Psoas muscle (tissue), 8 donors: ENCODE data around the gene SREBF2. TPM values are rescaled to one million over a fixed set of nuclear protein-coding genes. Genes with fewer than 3 reads are reported as not detected.
A peak's percentile ranks its signal among the peaks of the same experiment; 100 is the strongest.

Source experiments
- ATAC-seq, 4 donors: fragments of 200-7000 bp; cut with Tn5 transposase; one replicate each; pipeline ENCODE4 v1.9.1; 2020; ENCODE audit warnings: moderate library complexity in 3 of 4, mild to moderate bottlenecking in 2 of 4
- DNase-seq, 2 donors: peaks; one replicate each; pipeline ENCODE4 v3.0.0-alpha.2; 2020
- H3K27ac ChIP-seq: fragments of 200-600 bp; one replicate; pipeline ENCODE4 v1.8.0; 2022
- H3K27me3 ChIP-seq, 3 donors: fragments of 200-600 bp in 1 of 3; one replicate each; pipeline versions ENCODE4 v1.6.1 to v1.8.0; 2013 to 2022; ENCODE audit warnings: low read length in 2 of 3, mild to moderate bottlenecking in 2 of 3, moderate library complexity in 1 of 3; ENCODE audit not compliant: insufficient read depth in 3 of 3
- H3K36me3 ChIP-seq, 2 donors: fragments of 200-600 bp in 1 of 2; one replicate each; pipeline versions ENCODE4 v1.6.1 to v1.8.0; 2013 to 2022; ENCODE audit warnings: low read depth in 1 of 2, mild to moderate bottlenecking in 1 of 2, moderate library complexity in 1 of 2; ENCODE audit not compliant: insufficient read depth in 1 of 2
- H3K4me1 ChIP-seq: fragments of 200-600 bp; one replicate; pipeline ENCODE4 v1.8.0; 2022
- H3K4me3 ChIP-seq: fragments of 200-600 bp; one replicate; pipeline ENCODE4 v1.8.0; 2022; ENCODE audit warnings: mild to moderate bottlenecking
- H3K9me3 ChIP-seq: fragments of 200-600 bp; one replicate; pipeline ENCODE4 v1.8.0; 2022
- WGBS, 3 donors: extraction: QIAGEN DNeasy Blood & Tissue Kit; methylation state at CpG; one replicate each; pipeline versions ENCODE4 v1.1.6 to v1.1.7; 2013; 5-methylcytosine and 5-hydroxymethylcytosine counted together
- intact Hi-C, 2 donors: fragments of 100-400 bp; cut with DNase I; formaldehyde crosslinking; loops; one replicate each; pipeline versions ENCODE4 v1.11.0 to v1.14.2; 2022
- polyA plus RNA-seq, 3 donors: library from polyadenylated mRNA; stranded (reverse); fragments of 200-250 nt; gene quantifications; one replicate each; pipeline ENCODE4 v1.2.3, GENCODE V29; 2013
- total RNA-seq, 4 donors: library from RNA; stranded (reverse); fragmentation: NEBNext Ultra II Directional in 2 of 4; extraction: Animal tissue kit (Norgen Biotek cat#: 25700) in 2 of 4; gene quantifications; one replicate each; pipeline versions ENCODE4 v1.2.1 to v1.2.4, GENCODE V29; 2021 to 2023
- TF ChIP-seq, protein P1 (sequence below): fragments of 200-600 bp; IDR thresholded peaks from one replicate; pipeline ENCODE4 v1.8.0; 2022; ENCODE audit warnings: antibody characterized with exemption
- donor health status: healthy with polysubstance abuse.
- donor health status: DM: no; HTN: no; CAD: no; lungs with moderate emphysema.
- donor health status: Bipolar disorder and iron deficiency.
- donor health status: healthy.
- donor health status: DM: yes; HTN: yes; CAD: no.
- donor health status: DM: no; HTN: no; CAD: no.
- donor health status: DM: no; HTN: no; CAD: no.
- donor health status: DM: yes; HTN: yes; CAD: no.

SREBF2 gene
- total and polyA plus RNA-seq, 7 donors, result 21.0 to 47.0 (median 36.3) TPM

DNA sequence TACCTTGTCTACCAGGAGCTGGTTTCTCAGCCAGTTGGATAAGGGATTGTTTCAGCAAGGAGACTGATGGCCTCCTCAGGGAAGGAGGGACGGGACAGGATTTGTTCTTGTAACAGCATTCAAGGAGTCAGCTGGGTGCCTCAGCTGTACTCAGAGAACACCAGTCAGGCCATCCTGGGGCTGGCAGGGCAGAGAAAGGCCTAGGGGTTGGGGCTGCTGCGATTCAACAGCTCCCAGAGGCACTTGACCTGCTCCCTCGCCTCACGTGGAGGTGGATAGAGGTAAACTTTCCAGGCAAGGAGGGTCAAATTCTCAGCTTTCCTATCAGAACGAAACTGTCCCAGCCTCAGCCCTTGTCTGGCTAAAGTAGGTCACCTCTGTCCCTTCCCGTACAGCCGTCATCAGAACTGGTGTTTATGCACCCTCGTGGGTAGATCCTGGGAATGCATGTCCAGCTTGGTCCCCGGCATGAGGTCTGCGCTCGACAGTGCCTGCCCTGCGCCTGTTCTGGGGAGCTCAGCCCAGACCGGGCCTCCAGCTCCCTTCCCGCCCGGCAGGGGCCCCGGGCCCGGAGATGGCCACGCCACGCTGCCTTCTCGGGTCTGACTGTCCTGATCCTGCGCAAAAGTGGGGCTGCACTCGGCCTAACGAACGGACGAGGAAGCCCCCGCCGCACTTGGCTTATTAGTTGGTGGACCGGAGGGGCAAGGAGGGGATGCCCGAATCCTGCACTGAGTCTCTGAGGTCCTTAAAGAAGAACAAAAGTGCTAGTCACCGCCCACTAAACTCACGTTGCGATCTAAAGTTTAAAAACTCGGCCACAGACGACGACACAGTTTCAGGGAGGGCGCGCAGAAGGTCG lies 33.2 kb upstream of the SREBF2 start:
- H3K36me3 ChIP-seq, result no peaks in the 10 kb centered on the region
- TF ChIP-seq, protein P1, sequence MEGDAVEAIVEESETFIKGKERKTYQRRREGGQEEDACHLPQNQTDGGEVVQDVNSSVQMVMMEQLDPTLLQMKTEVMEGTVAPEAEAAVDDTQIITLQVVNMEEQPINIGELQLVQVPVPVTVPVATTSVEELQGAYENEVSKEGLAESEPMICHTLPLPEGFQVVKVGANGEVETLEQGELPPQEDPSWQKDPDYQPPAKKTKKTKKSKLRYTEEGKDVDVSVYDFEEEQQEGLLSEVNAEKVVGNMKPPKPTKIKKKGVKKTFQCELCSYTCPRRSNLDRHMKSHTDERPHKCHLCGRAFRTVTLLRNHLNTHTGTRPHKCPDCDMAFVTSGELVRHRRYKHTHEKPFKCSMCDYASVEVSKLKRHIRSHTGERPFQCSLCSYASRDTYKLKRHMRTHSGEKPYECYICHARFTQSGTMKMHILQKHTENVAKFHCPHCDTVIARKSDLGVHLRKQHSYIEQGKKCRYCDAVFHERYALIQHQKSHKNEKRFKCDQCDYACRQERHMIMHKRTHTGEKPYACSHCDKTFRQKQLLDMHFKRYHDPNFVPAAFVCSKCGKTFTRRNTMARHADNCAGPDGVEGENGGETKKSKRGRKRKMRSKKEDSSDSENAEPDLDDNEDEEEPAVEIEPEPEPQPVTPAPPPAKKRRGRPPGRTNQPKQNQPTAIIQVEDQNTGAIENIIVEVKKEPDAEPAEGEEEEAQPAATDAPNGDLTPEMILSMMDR, result no peak
- H3K9me3 ChIP-seq, result no peaks in the 10 kb centered on the region
- DNase-seq, result peak; percentile 44 to 70
- H3K27me3 ChIP-seq, result no peaks in the 10 kb centered on the region
- ATAC-seq, result peak; percentile 72 to 75 (median 74)
- H3K4me3 ChIP-seq, result peak overlapping the region; percentile 91
- peak overlapping the region; percentile 94 for H3K27ac ChIP-seq
- peaks cover 14% of the 10 kb centered on the region for H3K4me1 ChIP-seq
- WGBS, 3 donors, result 8 to 17% (median 9%) methylated on average over 38 of the region's 38 CpGs
- intact Hi-C loops, result loop anchor here (5.0 to 10.0 kb wide), 2 partner anchors 102 to 105 kb away; partner anchors contain the start of gene MEI1 (in 2 of the 2)

- Histone ChIP-seq H3K36me3 (no peaks in the 10 kb centered on the region), H3K9me3 (no peaks in the 10 kb centered on the region), H3K4me3 (peak within 1 kb of the TSS; percentile 91), H3K27ac (peak within 1 kb of the TSS; percentile 94), H3K4me1 (peaks cover 14% of the 10 kb centered on the region), H3K27me3 (no peaks in the 10 kb centered on the region)
- DNase-seq (peak; percentile 95 to 96), ATAC-seq (peak; percentile 96 to 98 (median 98))
- WGBS, 3 donors, result 0% methylated on average over 49 to 52 of the region's 52 CpGs
- TF ChIP-seq, protein P1, result no peak
- intact Hi-C loops, result loop anchor here in 1 of 2 donors (10.0 kb wide), 1 partner anchor 106 kb away; the partner anchor contains the start of gene MEI1
These were observed 32.4 kb upstream of the SREBF2 start, which contains the start of gene CCDC134 for GRCh38 chr22:41800348-41801146. TSS of gene CCDC134 (plus strand) at chr22:41800679. CDS start at chr22:41808891, 8,212 bp downstream.

GRCh38 chr22:41801147-41801819 lies 31.6 kb upstream of the SREBF2 start:
- TF ChIP-seq, protein P1, result no peak
- 27 to 34% (median 31%) methylated on average over 4 of the region's 4 CpGs for WGBS, 3 donors
- no peaks in the 10 kb centered on the region for H3K9me3 ChIP-seq
- H3K4me3 ChIP-seq, result peak overlapping the region; percentile 91
- intact Hi-C loops, result loop anchor here in 1 of 2 donors (10.0 kb wide), 1 partner anchor 106 kb away; the partner anchor contains the start of gene MEI1
- ATAC-seq (no peak), DNase-seq (no peak)
- peaks cover 14% of the 10 kb centered on the region for H3K4me1 ChIP-seq
- H3K27ac ChIP-seq, result peak overlapping the region; percentile 94
- no peaks in the 10 kb centered on the region for H3K36me3 ChIP-seq
- no peaks in the 10 kb centered on the region for H3K27me3 ChIP-seq

DNA sequence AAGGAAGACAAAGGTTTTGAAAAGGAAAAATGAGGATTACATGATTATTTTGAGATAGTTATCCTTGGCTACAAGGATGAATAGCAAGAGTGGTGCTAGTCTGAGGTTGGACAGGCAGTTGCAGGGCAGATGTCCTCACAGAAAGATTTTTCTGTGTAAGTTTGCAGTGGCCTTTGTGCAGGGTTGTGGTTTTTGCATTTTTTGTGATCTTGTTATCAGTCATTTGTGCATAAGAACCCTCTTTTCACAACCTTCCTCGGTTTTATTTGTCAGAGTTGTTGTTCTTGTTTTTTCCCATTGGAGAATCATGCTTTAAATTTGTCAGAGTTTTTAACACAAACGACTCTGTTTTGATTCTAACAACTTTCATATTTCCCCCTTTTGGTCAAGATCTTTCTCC lies 31.0 kb upstream of the SREBF2 start:
- 65 to 76% (median 72%) methylated on average over 2 of the region's 2 CpGs for WGBS, 3 donors
- TF ChIP-seq, protein P1, result no peak
- H3K4me3 ChIP-seq, result peak overlapping the region; percentile 91

More for the DNA sequence above, 31.0 kb upstream of the SREBF2 start:
- Histone ChIP-seq H3K4me1 (peaks cover 14% of the 10 kb centered on the region), H3K36me3 (no peaks in the 10 kb centered on the region), H3K27ac (no peak overlapping the region), H3K9me3 (no peaks in the 10 kb centered on the region), H3K27me3 (no peaks in the 10 kb centered on the region)
- intact Hi-C loops, result loop anchor here in 1 of 2 donors (10.0 kb wide), 1 partner anchor 107 kb away; the partner anchor contains the start of gene MEI1
- no peak for ATAC-seq
- DNase-seq, result no peak
